ENCODE results near the gene HSPBP1. TPM values are rescaled to one million over a fixed set of nuclear protein-coding genes. Genes with fewer than 3 reads are reported as not detected.

Gene HSPBP1
- total RNA-seq, 1 experiment from 2014 or later = 65.2 TPM

DNA sequence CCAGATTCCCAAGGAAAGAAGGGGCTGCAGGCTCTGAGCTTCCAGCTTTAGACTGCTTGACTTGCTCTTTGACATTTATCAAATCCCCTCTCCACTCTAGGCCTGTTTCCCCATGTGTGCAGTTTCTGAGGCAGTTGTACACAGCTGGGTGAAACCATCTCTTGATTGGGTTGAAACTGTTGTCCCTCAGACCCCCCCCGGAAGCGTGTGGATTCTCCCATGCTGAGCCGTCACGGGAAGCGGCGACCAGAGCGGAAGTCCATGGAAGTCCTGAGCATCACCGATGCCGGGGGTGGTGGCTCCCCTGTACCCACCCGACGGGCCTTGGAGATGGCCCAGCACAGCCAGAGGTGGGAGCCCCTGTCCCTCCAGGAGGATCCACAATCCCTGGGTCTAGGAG, 23.6 kb upstream of the HSPBP1 start (continued):
- TF ChIP-seq, protein P1, sequence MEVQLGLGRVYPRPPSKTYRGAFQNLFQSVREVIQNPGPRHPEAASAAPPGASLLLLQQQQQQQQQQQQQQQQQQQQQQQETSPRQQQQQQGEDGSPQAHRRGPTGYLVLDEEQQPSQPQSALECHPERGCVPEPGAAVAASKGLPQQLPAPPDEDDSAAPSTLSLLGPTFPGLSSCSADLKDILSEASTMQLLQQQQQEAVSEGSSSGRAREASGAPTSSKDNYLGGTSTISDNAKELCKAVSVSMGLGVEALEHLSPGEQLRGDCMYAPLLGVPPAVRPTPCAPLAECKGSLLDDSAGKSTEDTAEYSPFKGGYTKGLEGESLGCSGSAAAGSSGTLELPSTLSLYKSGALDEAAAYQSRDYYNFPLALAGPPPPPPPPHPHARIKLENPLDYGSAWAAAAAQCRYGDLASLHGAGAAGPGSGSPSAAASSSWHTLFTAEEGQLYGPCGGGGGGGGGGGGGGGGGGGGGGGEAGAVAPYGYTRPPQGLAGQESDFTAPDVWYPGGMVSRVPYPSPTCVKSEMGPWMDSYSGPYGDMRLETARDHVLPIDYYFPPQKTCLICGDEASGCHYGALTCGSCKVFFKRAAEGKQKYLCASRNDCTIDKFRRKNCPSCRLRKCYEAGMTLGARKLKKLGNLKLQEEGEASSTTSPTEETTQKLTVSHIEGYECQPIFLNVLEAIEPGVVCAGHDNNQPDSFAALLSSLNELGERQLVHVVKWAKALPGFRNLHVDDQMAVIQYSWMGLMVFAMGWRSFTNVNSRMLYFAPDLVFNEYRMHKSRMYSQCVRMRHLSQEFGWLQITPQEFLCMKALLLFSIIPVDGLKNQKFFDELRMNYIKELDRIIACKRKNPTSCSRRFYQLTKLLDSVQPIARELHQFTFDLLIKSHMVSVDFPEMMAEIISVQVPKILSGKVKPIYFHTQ (CRISPR knock-in tag; IDR thresholded peaks at IDR 0.05) = no peak
- no peak for TF ChIP-seq TEAD1 (CRISPR knock-in tag; IDR thresholded peaks at IDR 0.05)
- TF ChIP-seq, protein P2, sequence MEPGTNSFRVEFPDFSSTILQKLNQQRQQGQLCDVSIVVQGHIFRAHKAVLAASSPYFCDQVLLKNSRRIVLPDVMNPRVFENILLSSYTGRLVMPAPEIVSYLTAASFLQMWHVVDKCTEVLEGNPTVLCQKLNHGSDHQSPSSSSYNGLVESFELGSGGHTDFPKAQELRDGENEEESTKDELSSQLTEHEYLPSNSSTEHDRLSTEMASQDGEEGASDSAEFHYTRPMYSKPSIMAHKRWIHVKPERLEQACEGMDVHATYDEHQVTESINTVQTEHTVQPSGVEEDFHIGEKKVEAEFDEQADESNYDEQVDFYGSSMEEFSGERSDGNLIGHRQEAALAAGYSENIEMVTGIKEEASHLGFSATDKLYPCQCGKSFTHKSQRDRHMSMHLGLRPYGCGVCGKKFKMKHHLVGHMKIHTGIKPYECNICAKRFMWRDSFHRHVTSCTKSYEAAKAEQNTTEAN (CRISPR knock-in tag; IDR thresholded peaks at IDR 0.05) = no peak
- no peak for TF ChIP-seq ZNF263 (CRISPR knock-in tag; IDR thresholded peaks at IDR 0.05; ENCODE audit: low read depth)
- TF ChIP-seq, protein P3, sequence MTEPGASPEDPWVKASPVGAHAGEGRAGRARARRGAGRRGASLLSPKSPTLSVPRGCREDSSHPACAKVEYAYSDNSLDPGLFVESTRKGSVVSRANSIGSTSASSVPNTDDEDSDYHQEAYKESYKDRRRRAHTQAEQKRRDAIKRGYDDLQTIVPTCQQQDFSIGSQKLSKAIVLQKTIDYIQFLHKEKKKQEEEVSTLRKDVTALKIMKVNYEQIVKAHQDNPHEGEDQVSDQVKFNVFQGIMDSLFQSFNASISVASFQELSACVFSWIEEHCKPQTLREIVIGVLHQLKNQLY (CRISPR knock-in tag; IDR thresholded peaks at IDR 0.05) = no peak
- no peak for TF ChIP-seq GTF2I (CRISPR knock-in tag; conservative IDR thresholded peaks at IDR 0.05)
- TF ChIP-seq, protein P4, sequence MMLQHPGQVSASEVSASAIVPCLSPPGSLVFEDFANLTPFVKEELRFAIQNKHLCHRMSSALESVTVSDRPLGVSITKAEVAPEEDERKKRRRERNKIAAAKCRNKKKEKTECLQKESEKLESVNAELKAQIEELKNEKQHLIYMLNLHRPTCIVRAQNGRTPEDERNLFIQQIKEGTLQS (CRISPR knock-in tag; conservative IDR thresholded peaks at IDR 0.05) = no peak
- TF ChIP-seq, protein P5, sequence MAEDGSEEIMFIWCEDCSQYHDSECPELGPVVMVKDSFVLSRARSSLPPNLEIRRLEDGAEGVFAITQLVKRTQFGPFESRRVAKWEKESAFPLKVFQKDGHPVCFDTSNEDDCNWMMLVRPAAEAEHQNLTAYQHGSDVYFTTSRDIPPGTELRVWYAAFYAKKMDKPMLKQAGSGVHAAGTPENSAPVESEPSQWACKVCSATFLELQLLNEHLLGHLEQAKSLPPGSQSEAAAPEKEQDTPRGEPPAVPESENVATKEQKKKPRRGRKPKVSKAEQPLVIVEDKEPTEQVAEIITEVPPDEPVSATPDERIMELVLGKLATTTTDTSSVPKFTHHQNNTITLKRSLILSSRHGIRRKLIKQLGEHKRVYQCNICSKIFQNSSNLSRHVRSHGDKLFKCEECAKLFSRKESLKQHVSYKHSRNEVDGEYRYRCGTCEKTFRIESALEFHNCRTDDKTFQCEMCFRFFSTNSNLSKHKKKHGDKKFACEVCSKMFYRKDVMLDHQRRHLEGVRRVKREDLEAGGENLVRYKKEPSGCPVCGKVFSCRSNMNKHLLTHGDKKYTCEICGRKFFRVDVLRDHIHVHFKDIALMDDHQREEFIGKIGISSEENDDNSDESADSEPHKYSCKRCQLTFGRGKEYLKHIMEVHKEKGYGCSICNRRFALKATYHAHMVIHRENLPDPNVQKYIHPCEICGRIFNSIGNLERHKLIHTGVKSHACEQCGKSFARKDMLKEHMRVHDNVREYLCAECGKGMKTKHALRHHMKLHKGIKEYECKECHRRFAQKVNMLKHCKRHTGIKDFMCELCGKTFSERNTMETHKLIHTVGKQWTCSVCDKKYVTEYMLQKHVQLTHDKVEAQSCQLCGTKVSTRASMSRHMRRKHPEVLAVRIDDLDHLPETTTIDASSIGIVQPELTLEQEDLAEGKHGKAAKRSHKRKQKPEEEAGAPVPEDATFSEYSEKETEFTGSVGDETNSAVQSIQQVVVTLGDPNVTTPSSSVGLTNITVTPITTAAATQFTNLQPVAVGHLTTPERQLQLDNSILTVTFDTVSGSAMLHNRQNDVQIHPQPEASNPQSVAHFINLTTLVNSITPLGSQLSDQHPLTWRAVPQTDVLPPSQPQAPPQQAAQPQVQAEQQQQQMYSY (CRISPR knock-in tag; IDR thresholded peaks at IDR 0.05) = no peak
- TF ChIP-seq RORB (CRISPR knock-in tag; IDR thresholded peaks at IDR 0.05) = no peak

DNA sequence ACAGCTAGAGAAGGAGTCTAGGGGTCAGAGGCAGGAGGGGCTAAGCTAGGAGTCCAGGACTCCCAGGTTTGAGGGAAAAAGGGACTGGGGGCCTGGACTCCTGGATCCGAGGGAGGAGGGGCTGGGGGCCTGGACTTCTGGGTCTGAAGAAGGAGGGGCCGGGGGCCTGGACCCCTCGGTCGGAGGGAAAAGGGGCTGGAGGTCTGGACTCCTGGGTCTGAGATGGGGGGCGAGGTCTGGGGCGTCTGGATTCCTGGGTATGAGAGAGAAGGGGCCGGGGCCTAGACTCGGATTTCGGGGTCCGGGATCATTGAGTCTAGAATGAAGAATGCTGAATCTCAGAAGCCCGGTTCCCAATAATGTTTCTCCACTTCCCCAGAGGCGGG, 22.4 kb upstream of the HSPBP1 start:
- TF ChIP-seq ZNF263 (CRISPR knock-in tag; IDR thresholded peaks at IDR 0.05; ENCODE audit: low read depth) = no peak
- no peak for TF ChIP-seq NFYB (CRISPR knock-in tag; conservative IDR thresholded peaks at IDR 0.05; ENCODE audit: low read depth)
- no peak for TF ChIP-seq ZNF416 (CRISPR knock-in tag; IDR thresholded peaks at IDR 0.05)
- TF ChIP-seq, protein P6, sequence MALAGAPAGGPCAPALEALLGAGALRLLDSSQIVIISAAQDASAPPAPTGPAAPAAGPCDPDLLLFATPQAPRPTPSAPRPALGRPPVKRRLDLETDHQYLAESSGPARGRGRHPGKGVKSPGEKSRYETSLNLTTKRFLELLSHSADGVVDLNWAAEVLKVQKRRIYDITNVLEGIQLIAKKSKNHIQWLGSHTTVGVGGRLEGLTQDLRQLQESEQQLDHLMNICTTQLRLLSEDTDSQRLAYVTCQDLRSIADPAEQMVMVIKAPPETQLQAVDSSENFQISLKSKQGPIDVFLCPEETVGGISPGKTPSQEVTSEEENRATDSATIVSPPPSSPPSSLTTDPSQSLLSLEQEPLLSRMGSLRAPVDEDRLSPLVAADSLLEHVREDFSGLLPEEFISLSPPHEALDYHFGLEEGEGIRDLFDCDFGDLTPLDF (CRISPR knock-in tag; IDR thresholded peaks at IDR 0.05) = no peak
- no peak for TF ChIP-seq RORB (CRISPR knock-in tag; IDR thresholded peaks at IDR 0.05)
- TF ChIP-seq, protein P7, sequence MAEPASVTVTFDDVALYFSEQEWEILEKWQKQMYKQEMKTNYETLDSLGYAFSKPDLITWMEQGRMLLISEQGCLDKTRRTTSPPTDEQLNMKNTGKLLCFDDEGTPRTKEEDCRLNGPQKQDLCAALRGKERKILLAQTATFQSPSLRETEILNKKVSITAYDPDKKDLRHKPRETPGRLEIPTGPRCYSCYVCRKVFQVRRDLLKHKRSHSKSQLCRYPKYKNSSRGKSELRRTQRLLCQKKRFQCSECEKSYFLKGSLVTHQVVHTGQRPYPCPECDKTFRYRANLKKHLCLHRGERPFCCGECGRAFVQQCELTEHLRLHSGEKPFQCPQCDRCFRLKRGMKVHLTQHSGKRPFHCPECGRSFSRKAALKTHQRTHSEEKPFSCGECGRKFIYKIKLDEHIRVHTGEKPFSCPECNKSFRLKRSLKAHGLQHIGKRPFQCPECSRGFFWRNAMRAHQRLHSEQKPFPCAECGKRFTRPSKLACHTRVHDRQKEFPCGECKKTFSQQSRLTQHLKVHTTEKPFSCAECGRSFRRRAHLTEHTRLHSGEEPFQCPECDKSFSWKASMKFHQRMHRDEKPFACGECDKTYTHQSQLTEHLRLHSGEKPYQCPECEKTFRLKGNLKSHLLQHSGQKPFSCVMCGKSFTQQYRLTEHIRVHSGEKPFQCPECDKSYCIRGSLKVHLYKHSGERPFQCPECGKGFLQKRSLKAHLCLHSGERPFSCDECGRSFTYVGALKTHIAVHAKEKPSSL (CRISPR knock-in tag; conservative IDR thresholded peaks at IDR 0.05) = no peak
- CTCF ChIA-PET = interaction anchor here (0.5 to 2.8 kb wide), 15 partner anchors 10 to 1921 kb away, joined by 3 to 35 read pairs (median 6); partner anchors contain the start of genes BRSK1, HSPBP1, KMT5C and TMEM238
- Mint-ChIP-seq H3K36me3 (peaks cover 36% of the 10 kb centered on the region), H3K9me3 (no peaks in the 10 kb centered on the region), H3K27me3 (ENCODE audit: low read depth) (no peaks in the 10 kb centered on the region), H3K27ac (no peak overlapping the region), H3K4me3 (no peak overlapping the region), H3K4me1 (peaks cover 25% of the 10 kb centered on the region)
- DNase-seq (ENCODE audit: low spot score) (no peak), ATAC-seq (no peak)
- POLR2A ChIA-PET = interaction anchor here (1.0 to 1.9 kb wide), 2 partner anchors 37 to 67 kb away, joined by 4 to 11 read pairs; partner anchors contain the start of gene KMT5C
